Endometrial microvascular endothelial cells (primary cell): ENCODE results near the gene GPR22. TPM values are rescaled to one million over a fixed set of nuclear protein-coding genes. Genes with fewer than 3 reads are reported as not detected.

Source experiments
- in situ Hi-C: cut with HindIII; loops from 2 replicates; pipeline ENCODE4 v1.10.0; 2017; ENCODE audit warnings: low sequenced_read_pairs, low pct_unique_long_range_greater_than_20kb; ENCODE audit errors: inconsistent ontology term
- total RNA-seq: library from RNA; depleted of rRNA; stranded (reverse); fragments of >200 nt; gene quantifications from one replicate; pipeline ENCODE4 v1.2.3, GENCODE V29; 2015; ENCODE audit errors: inconsistent ontology term

Gene GPR22
- total RNA-seq, 1 donor from 2014 or later, result not detected

- in situ Hi-C loops, result no loop called here
Observed at GRCh38 chr7:107471292-107472070, 1.6 kb downstream of the GPR22 start.

DNA sequence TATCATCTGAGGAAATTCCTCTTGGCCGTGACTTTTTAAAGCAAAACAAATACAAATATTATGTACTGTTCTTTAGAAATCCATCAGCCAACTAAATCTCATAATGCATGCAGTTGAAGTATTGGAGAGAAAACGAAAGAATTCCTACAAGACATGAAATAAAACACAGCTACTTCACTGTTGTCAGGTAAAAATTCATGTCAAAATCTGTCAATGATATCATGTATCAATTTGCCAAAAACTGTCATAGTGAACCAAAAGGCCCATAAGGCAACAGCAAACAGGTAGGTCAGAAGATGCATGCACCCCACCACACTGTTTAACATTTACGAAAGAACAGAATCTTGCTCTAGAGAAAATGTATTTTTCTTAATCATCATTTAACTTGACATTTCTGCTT lies 2.3 kb downstream of the GPR22 start:
- in situ Hi-C loops, result no loop called here

GRCh38 chr7:107474104-107474521 lies 4.3 kb downstream of the GPR22 start:
- in situ Hi-C loops, result no loop called here

- in situ Hi-C loops, result no loop called here
Observed at GRCh38 chr7:107479303-107479702, 9.4 kb downstream of the GPR22 start.

GRCh38 chr7:107480932-107481331 lies 11.1 kb downstream of the GPR22 start:
- in situ Hi-C loops, result no loop called here

- in situ Hi-C loops, result no loop called here
Observed at GRCh38 chr7:107482571-107482970, 12.7 kb downstream of the GPR22 start.

- in situ Hi-C loops, result no loop called here
Observed at GRCh38 chr7:107486041-107486440, 16.2 kb downstream of the GPR22 start.

- in situ Hi-C loops, result no loop called here
Observed at GRCh38 chr7:107492875-107493274, 23.0 kb downstream of the GPR22 start.

DNA sequence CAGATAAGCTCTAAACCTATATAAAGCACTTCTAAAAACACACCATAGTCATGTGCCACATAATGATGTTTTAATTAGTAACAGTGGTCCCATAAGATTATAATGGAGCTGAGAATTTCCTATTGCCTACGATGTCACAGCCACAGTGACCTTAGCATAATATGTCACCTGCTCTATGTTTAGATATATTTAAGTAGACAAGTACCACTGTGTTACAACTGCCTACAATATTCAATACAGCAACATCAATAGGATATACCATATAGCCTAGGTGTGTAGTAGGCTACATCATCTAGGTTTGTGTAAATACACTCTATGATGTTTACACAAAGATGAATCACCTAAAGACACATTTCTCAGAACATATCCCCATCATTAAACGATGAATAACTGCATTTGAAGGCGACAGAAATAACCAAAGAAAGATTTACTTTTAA lies 24.5 kb downstream of the GPR22 start:
- in situ Hi-C loops, result no loop called here

DNA sequence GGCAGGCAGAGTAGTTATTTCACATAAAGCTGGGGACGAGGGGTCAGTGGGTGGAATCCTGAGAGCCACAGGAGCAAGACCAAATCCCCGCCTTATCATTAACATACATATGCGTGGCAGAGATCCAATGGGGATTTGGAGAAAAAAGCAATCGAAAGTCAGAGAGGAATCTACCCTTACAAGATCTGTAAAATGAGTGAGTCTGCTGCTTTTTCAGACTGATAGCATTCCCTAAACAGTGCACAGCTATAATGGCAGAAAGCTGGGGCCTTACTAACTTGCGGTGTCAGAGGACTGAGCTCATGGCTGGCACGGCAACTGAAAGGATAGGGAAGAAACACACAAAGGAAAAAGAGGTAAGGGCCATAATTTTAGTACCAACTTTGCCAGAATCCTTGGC lies 25.0 kb downstream of the GPR22 start:
- in situ Hi-C loops, result no loop called here

DNA sequence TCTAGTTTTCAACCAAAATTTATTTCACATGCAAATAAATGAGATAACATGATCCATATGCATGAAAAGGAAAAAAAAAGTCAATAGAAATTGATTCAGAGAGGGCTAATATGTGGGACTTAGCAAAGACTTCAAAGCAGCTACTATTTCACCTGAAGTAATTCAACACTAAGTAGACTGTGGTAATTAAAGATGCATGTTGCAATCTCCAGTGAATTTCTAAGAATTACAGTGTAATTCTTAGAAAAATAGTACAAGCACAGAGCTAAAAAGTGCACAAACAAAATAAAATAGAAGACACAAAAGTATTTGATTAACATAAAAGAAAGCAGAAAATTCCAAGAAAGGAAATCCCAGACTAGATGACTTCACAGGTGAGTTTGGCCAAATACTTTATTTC lies 25.7 kb downstream of the GPR22 start:
- in situ Hi-C loops, result no loop called here

DNA sequence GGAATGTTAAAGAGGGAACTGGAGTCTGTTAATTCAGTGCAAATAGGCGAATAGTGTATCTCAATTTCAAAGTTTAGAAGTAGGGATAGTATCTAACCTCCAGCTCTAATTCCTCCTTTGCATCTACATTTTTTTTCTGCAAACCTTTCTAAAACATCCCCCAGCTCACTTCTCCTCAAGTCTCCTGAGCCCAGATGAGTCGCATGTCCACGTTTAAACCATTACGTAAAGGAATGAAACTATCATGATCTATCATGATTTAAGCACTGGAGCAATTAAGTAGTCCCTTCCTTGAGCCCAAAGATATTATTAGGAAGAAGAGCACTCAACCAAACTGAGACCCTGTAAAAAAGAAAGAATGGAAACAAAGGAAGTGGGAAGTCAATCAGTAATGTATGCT lies 29.9 kb downstream of the GPR22 start:
- in situ Hi-C loops, result no loop called here

DNA sequence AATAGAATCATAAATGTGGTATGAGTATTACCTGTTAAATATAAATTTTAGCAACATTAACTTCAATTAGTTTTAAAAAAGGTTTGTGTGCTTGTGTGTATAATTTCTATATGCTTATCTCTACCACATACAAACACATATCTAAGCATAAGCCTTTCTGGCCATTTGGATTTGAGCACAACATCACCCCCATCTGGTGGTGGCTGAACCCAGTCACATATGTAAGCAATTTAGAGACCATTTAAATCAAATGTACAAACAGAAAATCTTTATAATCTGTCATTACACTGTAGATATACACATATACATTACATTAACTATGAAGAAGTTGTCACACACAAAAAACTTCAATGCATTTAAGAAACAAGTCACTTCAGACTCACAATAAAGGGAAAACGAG lies 31.7 kb downstream of the GPR22 start:
- in situ Hi-C loops, result no loop called here

DNA sequence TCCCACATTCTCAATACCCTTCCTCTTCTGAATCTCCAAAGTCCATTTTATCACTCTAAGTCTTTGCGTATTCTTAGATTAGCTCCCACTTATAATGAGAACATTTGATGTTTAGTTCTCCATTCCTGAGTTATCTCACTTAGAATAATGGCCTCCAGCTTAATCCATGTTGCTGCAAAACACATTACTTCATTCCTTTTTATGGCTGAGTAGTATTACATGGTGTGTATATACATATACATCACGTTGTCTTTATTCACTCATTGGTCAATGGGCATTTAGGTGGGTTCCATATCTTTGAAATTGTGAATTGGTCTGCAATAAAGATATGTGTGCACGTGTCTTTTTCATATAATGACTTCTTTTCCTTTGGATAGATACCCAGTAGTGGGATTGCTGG lies 32.3 kb downstream of the GPR22 start:
- in situ Hi-C loops, result no loop called here

DNA sequence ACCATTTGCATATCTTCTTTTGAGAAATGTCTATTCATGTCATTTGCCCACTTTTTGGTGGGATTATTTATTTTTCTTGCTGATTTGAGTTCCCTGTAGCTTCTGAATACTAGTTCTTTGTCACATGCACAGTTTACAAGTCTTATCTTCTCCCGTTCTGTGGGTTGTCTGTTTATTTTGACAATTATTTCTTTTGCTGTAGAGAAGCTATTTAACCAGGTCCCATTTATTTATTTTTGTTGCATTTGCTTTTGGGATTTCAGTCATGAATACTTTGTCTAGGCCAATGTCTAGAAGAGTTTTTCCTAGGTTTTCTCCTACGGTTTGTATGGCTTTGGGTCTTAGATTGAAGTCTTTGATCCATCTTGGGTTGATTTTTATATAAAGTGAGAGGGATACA lies 32.9 kb downstream of the GPR22 start:
- in situ Hi-C loops, result no loop called here

GRCh38 chr7:107503687-107504086 lies 33.8 kb downstream of the GPR22 start:
- in situ Hi-C loops, result no loop called here

GRCh38 chr7:107505362-107505761 lies 35.5 kb downstream of the GPR22 start:
- in situ Hi-C loops, result no loop called here

DNA sequence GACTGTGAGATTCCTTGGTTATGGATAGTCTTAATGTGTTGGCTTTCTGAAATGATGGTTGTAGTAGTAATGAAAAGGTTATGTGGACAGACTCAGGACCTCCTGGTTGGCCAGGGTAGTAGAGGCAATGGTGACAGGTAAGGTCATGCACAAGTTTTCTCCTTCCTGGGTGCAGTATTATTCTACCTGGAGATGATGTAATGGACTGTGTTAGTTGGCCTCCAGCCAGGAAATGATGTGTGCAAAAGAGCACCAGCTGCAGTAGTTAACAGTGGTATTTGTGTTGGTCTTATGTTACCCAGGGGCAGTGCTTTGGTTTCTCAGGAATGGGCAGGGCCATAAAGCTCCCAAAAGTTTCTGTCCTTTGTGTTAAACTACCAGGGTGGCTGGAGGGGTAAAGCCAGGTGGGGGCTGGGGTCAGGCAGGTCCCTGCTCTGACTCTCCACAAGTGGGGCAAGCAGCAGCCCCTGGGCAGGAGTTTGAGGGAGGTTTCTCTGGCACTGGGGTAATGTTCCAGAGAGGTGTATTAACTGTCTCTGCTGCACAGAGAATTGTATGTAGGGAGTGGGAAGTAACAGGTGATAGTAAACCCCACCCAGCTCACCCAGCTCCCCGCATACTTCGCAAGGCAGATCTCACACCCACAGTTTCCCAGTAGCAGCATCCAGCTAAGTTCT lies 36.3 kb downstream of the GPR22 start:
- in situ Hi-C loops, result no loop called here

GRCh38 chr7:107506674-107507339 lies 37.0 kb downstream of the GPR22 start:
- in situ Hi-C loops, result no loop called here
